GM21367 (cell line): ENCODE data around the gene CNOT1.
"Not testable (repeated sequence)": the region's sequence is repeated elsewhere in the genome, so short reads cannot be mapped to it uniquely, and the experiment has no call there.

ENCODE experiments used
- ATAC-seq: cut with Tn5 transposase; IDR thresholded peaks from one replicate; pipeline ENCODE4 v1.9.1; 2021; ENCODE audit not compliant: unreplicated experiment

CNOT1 gene

DNA sequence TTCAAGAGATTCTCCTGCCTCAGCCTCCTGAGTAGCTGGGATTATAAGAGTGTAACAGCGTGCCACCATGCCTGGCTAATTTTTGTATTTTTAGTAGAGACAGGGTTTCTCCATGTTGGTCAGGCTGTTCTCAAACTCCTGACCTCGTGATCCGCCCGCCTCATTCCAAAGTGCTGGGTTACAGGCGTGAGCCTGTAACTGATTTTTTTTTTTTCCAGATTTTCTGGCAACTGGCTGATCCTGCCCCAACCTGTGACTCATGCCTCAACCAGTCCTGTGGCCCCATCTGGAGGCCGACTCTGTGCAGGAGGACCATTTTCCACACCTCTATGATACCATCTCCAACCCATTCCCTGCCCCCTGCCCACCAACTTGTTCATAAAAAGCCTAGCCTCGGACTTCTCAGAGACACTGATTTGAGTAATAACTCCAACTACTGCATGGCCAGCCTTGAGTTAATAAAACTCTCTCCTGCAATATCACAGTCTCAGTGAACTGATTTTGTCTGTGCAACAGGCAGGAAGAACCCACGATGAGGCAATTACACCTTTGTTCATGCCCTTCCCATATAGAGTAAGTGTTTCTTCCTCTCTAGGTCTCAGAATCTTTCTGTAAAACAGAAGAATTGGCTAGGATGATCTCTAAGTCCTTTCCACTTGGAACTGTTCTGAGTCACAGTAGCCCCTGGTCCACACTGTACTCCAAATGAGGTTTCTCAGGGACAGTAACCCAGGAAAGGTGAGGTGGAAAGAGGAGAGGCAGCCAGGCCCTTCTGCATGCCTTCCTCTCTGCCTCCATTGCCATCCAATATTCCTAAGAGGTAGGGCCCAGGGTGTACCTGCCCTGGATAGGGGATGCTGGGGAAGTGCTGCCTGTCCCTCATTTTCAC is 8.8 kb upstream of the CNOT1 start:
- no peak for ATAC-seq

DNA sequence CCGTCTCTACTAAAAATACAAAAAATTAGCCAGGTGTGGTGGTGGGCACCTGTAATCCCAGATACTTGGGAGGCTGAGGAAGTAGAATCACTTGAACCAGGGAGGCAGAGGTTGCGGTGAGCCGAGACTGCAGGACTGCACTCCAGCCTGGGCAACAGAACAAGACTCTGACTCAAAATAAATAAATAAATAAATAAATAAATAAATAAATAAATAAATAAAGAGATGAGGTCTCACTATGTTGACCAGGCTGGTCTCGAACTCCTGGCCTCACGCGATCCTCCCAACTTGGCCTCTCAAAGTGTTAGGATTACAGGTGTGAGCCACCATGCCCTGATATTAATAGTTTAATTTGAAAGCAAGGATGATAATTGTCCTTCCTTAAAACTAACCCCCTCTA is 7.4 kb upstream of the CNOT1 start:
- not testable (repeated sequence) for ATAC-seq

DNA sequence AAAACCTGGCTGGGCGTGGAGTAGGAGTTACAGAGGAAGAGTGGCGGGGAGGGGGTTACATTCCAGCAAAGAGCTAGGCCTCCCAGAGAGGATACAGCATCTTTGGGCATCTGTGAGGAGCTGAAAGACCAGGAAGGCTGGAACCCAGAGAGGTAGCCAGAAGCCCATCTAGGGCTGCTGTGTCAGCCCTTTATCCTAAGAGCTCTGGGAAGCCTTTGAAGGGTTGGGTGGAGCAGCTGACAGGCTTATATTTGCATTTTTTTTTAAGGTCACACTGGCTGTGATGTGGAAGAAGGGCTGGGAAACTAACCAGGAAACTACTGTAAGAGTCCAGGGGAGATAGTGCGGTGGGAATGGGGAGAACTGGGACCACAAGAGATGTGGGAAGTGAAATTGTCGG is 6.8 kb upstream of the CNOT1 start:
- no peak for ATAC-seq

DNA sequence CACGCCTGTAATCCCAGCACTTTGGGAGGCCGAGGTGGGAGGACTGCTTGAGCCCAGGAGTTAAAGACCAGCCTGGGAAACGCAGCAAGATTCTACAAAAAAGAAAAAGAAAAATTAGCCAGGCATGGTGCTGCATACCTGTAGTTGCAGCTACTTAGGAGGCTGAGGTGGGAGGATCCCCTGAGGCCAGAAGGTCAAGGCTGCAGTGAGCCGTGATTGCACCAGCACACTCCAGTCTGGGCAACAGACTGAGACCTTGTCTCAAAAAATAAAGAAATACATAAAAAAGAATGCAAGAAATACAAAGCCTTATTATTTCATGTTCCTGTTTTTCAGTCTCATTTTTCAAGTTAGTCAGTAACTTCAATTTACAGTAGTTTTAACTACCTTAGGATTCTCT is 5.9 kb upstream of the CNOT1 start:
- ATAC-seq = no peak

DNA sequence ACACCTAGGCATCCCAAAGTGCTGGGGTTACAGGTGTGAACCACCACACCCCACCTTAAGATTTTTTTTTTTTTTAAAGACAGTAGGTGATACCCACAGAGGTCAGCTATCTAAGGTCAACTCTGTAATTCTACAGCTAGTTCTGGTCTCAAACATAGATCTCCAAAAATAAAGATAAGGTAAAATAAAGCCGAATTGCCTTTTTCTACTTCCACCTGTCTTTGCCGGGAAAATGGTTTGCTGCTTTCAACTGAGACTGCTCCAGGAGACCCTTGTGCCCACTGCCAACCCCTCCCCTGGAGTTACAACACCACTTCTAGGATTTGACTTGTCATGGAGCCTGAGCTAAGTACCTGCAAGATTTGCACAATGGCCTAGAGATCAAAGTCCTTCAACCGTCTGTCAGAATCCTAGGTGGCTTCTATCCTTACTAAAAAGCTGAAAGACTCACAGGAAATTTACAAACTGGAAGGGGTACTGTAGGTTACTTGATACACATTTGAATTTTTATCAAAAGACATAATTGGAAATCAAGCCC is 4.7 kb upstream of the CNOT1 start:
- ATAC-seq = no peak

DNA sequence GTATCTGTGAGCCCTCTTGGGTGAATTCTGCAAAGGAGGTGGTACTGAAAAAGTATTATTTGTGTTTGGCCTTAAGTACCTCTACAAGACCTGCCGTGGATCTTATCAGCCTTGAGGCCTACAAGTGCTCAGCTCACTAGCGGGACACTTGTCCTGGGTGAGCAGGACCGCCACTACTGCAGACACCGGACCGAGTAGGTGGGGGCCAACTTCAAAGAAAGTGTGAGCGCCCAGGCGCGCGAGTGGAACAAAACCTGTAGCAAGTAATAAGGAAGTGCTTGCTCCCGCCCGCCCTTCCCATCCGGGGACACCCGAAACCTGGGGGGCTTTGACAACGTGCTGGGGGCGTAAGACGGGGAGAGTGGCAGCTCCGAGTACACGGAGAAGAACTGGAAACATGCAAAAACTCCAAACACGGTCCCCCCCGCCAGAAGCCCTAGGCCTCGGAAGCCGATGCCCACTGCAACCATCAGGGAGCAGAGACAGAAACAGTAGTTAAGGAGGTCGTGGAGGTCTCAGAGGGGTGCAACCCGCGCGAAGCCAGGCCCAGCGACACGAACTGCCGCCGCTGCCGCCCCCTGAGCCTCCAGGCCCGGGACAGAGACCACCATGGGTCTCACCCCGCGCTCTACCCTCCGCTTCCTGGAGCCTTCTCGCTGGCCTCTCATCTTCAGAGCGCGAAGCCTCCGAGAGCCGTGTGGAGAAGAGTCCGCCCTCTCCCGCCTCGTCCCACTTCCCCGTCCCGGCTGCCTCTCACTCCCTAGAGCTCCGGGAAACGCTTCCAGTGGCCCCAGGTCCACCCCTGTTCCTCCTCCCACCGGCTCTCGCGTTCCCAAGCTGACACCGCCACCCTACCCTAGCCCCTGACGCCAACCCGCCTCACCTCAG is 537 bp downstream of the CNOT1 start:
- no peak for ATAC-seq

DNA sequence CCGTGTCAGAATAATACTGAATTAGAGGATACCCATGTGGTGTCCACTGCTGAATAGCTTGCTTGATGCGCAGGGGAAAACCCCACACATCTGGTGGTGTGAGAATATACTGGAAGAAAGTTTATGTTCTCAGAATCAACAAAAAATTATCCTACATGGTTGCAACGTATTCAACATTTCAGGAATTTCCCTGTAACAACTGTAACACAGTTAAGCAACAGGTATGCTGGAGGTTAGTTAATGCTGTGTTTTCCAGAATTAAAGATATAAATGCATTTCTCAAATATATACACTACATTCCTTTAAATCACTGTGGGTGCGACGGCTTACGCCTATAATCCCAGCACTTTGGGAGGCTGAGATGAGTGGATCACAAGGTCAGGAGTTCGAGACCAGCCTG is 5.4 kb downstream of the CNOT1 start:
- no peak for ATAC-seq

DNA sequence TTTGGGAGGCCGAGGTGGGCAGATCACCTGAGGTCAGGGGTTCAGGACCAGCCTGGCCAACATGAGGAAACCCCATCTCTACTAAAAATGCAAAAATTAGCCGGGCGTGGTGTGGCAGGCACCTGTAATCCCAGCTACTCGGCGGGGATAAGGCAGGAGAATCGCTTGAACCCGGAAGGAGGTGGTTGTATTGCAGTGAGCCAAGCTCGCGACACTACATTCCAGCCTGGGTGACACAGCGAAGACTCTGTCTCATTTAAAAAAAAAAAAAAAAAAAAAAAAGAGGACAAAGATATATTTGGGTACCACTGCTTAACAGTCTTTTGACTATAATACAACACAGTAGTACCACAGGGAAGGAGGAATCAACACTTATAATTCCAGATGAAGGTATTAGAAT is 9.2 kb downstream of the CNOT1 start:
- no peak for ATAC-seq

DNA sequence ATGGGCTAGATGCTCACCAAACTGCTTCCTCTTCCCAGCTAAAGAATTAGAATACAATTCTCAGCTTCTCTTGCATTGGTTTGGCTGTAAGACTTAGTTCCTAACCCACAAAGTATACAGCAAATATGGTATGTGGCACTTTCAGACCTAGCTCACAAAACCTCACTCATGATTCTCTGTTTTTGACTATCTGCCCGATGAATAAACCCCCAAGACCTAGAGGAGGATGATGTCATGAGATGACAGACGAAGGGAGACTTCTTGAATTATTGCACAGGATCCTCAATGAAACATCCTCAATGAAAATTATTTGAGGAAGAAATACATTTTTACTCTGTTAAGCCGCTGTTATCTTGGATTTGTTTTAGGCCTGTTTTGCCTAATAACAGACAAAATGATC is 14.3 kb downstream of the CNOT1 start:
- no peak for ATAC-seq

DNA sequence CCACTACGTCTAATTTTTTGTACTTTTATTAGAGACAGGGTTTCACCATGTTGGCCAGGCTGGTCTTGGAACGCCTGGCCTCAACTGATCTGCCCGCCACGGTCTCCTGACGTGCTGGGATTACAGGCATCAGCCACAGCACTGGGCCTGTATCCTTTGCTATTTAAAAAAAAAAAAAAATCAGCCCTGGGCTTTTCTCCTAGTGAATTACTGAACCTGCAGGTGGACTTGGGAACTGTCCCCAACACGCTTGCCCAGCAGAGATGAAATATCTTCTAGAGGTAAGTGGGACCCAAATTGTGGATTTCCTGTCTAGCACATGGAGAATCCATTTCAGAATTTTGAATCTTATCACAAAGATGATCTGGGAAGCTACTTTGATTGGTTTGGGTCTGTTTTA is 14.8 kb downstream of the CNOT1 start:
- no peak for ATAC-seq

DNA sequence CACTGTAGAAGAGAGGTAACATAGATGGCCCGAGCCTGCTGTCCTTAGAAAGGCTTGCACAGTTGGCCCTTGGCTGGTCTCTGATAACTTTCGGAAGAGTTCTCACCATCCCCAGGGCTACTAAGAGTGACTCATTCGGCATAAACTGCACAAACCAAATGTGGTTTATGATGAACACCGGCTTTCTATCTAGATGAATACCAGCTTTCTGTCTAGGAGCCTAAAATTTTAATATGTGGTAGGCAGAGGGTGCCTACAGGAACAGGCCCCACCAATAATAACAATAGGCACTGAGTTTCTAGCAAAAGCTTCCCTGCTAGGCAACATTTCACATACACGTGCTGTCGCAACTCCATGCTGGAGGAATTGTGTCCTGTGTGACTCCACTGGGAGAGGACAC is 15.4 kb downstream of the CNOT1 start:
- ATAC-seq = no peak

DNA sequence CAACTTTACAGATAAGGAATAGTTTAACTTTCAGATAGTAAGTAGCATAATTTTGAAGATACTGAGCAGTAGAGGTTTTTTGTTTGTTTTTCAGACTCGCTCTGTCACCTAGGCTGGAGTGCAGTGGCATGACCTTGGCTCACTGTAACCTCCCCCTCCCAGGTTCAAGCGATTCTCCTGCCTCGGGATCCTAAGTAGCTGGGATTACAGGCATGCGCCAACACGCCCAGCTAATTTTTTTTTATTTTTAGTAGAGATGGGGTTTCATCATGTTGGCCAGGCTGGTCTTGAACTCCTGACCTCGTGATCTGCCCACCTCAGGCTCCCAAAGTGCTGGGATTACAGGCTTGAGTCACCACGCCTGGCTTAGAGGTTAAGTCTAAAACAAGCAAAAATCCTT is 16.7 kb downstream of the CNOT1 start:
- not testable (repeated sequence) for ATAC-seq

DNA sequence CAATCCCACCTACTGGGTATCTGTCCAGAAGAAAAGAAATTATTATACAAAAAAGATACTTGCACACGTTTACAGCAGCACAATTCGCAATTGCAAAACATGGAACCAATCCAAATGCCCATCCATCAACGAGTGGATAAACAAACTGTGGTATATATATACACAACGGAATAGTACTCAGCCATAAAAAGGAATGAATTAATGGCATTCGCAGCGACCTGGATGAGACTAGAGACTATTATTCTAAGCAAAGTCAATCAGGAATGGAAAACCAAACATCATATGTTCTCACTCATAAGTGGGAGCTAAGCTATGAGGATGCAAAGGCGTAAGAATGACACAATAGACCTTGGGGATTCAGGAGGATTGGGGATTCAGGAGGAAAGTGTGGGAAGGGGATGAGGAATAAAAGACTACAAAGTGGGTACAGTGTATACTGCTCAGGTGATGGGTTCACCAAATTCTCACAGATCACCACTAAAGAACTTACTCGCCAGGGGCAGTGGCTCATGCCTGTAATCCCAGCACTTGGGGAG is 21.0 kb downstream of the CNOT1 start:
- no peak for ATAC-seq

DNA sequence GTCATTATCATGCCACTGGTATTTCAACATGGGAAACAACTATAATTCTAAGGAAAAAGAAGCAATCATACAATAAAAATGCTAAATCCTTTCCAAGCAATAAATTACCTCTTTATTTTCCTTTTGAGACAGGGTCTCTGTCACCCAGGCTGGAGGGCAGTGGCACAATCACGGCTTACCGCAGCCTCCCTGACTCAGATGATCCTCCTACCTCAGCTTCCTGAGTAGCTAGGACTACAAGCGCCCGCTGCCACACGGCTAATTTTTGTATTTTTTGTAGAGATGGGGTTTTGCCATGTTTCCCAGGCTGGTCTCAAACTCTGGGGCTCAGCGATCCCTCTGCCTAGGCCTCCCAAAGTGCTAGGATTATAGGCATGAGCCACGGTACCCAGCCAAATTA is 24.1 kb downstream of the CNOT1 start:
- no peak for ATAC-seq

DNA sequence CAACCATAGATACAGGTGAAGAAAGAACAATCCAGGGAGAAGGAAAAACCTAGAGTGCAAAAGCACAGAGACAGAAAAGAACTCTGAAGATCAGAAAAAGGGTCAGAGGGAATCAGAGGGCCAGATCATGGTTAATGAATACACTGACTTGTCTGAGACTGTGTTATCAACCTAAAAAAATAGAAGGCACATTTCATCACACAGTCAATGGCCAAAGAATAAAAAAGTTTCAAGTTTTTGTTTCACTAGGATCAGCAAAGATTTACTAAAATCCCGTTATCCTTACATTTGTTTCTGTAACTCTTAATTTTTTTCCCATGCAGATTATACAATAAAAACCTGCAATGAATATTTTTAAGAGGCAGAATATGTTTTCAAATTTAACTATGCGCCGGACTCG is 38.5 kb downstream of the CNOT1 start:
- ATAC-seq = no peak

DNA sequence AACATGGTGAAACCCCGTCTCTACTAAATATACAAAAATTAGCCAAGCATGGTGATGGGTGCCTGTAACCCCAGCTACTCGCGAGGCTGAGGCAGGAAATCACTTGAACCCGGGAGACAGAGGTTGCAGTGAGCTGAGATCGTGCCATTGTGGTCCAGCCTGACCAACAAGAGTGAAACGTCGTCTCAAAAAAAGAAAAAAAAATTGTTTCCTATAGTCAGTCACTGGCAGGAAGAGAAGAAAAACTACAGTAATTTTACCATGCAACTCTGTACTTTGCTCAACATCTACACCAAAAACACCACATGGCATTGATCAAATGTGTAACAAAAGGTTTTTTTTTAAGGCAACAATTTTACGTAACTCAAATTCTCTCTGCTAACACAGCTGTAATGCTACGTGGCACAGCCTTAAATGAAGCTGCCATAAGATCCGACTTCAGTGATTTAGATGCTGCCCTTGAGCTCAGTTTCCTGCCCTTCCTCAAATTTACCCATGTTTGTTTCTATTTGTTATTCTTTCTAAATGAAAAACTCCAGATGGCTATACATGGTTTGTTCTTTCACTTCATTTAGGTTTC is 40.2 kb downstream of the CNOT1 start:
- ATAC-seq = no peak

DNA sequence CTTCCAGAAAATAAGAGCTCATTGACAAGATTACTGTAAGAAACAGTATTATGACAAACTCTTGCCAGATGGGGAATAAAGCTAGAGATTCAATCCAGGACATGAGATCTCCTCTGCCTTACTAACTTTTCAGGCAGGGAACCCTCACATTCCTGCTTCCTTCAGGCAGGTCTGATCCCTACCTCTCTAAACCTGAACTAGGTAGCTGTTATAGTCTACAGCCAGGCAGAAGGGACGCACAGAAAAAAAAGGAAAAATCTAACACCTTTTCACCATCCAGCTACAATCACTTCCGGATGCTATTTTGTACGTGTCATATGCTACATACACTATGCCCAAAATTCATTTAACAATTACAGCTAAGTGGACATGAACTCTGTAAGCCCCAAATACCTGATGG is 41.2 kb downstream of the CNOT1 start:
- no peak for ATAC-seq

DNA sequence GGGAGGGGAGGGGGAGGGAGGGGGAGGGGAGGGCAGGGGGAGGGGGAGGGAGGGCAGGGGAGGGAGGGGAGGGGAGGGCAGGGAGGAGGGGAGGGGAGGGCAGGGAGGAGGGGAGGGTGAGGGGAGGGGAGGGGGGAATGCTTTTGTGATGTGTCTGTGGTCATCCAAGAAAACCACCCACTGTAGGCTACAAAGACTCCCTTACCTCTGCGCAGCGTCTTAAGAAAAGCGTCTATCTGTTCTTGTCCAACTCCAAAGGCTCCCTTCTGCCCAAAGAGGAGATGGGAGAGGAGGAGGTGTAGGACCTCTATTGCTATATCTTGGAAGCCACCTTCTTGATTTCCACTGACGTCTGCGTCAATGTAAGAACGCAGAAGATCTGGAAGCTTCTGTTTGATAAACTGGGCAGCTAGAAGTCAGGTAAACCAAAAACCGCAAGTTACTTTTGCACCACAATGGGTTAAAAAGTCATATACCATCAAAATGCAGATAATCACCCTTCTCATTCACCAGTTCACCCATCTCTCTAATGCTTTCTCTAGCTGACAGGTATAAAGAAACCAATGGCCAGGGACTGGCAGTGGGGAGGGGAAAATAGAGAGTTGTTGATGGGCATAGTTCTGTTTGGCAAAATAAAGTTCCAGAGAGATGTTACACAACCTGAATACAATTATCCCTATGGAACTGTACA is 43.1 kb downstream of the CNOT1 start:
- no peak for ATAC-seq

DNA sequence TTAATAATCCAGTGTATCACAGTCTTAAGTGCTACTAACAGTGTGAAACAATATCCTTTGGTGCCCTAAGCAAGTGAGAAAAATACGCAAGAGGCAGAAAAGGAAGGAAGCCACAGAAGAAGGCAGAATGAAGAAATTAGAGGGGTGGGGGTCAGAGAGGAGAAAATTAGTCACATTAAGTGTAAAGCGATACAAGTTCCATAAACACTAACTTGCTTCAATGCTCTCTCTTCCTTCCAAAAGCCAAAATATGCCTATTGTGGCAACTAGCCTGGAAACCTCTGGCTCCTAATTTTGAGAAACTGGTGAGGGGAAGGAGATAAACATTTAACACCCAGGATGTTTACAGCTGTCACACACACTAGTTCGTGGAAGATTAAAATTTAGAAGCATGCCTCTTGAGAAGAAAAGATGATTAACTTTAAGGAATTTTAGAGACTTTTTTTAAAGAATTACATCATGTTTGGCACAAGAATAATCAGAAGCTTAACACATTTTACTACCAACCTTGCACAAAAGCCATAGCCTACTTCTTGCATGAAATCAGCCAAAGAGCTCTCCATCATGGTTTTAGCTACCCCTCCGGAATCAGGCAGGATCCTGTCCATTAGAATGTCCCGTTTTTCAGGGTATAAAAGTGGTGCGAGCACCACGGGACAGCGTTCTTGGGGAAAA is 44.7 kb downstream of the CNOT1 start:
- no peak for ATAC-seq
